Measurements from ENCODE around the gene RIMBP2.
"Not testable (repeated sequence)": the region's sequence is repeated elsewhere in the genome, so short reads cannot be mapped to it uniquely, and the experiment has no call there.

RIMBP2 gene

DNA sequence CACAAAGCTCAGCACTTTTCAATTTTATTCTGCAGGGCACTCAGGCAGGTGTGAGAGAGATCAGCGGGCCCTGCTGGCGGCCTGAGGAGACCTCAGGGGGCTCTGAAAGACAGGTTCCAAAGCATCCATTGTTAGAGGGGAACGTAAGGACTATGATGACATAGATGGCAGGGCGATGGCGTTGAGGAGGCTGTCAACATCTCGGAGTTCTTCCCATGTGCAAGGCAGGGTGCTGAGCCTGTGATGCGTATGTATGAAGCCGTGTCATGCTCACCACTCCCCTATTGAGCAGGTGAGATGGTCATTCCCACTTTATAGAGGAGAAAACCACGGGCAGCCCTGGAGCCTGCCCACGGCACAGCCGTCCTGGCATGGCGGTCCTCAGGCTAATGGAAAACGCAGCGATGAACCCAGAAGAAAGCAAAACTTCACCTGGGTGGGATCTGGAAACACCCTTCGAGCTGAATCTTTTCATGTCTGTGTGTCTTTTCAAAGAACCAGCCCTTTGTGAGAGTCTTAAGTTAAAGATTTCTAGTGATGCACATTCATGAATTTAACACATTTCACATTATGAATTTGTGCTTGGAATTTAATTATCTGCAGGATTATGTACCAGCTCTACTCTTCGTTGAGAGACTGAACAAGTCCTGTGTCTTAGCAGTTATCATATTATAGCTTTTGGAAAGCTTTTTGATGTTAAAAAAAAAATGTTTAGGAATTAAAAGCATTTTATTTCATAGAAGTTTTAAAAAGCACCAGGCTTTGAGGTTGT lies 64.7 kb downstream of the RIMBP2 start:
- H3K36me3 Mint-ChIP-seq (ENCODE audit: low read depth): no peaks in the 10 kb centered on the region
- H3K4me3 Mint-ChIP-seq: no peak overlapping the region
- no peaks in the 10 kb centered on the region for H3K4me1 Mint-ChIP-seq (ENCODE audit: low read depth)
- no peak overlapping the region for H3K27ac Mint-ChIP-seq
- H3K27me3 Mint-ChIP-seq: peaks cover 10% of the 10 kb centered on the region
- H3K9me3 Mint-ChIP-seq: no peaks in the 10 kb centered on the region

DNA sequence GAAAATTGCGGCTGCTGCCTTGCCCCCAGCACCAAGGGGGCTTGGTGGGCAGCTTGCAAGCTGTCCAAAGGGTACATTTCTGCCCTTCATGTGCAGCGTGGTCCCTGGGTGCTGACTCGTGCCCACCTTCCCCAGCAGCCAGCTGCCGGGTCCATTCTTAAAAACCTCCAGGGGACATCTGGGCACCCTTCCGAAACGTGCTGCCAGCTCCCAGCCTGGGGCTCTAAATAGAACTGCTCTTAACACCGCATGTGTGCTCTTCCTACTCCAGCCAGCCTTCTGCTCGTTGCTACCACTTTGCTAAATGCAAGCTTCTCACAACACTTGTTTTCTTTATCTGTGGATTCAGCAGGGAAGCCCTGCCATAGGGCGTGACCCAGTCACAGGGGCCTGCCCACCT lies 66.0 kb downstream of the RIMBP2 start:
- no peaks in the 10 kb centered on the region for H3K36me3 Mint-ChIP-seq (ENCODE audit: low read depth)
- H3K9me3 Mint-ChIP-seq: no peaks in the 10 kb centered on the region
- no peaks in the 10 kb centered on the region for H3K4me1 Mint-ChIP-seq (ENCODE audit: low read depth)
- no peak overlapping the region for H3K4me3 Mint-ChIP-seq
- no peak overlapping the region for H3K27ac Mint-ChIP-seq
- peaks cover 5% of the 10 kb centered on the region for H3K27me3 Mint-ChIP-seq

DNA sequence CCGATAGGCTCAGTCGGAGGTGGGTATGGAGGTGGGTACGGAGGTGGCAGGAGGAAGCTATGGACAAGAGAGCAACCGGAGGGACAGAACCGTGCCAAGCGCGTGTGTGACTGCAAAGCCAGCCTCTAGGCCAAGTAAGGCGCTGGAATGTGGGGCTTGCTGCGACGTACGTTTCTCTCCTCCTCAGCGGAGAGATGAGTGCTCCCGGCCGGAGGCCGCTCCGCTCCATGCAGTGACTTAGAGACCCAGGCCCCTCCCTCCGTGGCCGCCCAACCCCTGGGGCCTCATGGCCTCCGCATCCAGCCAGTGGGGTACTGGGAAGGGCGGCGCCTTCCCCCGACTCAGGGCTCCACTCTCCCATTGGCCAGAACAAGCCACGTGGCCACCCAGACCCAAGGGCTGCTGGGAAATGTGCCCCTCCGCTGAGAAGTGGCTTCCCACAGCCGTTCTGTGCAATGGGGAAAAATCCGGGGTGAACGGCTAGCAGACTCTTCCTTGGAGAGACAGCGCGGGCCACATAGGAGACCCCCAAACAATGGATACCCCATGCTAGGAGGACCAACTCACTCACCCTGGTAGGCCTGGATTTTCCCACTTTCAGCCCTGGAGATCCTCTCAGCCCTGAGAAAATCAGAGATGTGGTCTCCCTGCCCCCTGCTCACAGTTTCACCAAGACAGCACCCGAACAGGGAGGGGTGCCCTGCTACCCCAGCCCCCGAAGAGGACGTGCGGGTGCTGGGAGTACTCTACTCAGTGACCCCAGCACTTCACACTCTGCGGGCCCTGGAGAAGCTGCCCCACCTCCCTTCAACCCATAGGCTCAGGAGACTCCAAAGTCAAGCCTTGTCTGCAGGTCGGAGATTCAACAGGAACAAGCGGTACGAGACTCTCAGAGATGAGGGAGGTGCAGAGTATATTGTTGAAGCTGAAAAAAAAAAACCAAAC lies 66.7 kb downstream of the RIMBP2 start:
- no peak overlapping the region for H3K27ac Mint-ChIP-seq
- no peaks in the 10 kb centered on the region for H3K4me1 Mint-ChIP-seq (ENCODE audit: low read depth)
- H3K27me3 Mint-ChIP-seq: peaks cover 4% of the 10 kb centered on the region
- H3K9me3 Mint-ChIP-seq: no peaks in the 10 kb centered on the region
- no peaks in the 10 kb centered on the region for H3K36me3 Mint-ChIP-seq (ENCODE audit: low read depth)
- H3K4me3 Mint-ChIP-seq: no peak overlapping the region

DNA sequence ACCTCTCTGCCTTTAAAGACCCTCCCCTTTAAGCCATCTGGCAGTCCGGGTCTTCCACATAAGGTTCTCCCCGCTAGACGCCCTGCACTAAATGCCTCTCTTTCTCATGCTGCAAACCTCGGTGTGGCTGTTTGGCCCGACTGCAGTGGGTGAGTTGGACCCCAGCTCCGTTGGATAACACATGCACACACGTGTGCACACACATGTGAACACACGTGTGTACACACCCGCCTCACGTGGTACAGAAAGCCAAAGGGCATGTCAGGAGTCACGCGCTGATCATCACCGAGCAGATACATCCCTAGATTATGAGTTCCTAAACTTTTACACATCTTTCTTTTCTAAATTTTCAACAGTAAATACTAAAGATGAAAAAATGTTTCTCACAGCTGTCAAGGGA lies 68.3 kb downstream of the RIMBP2 start:
- peaks cover 4% of the 10 kb centered on the region for H3K27me3 Mint-ChIP-seq
- H3K27ac Mint-ChIP-seq: no peak overlapping the region
- no peaks in the 10 kb centered on the region for H3K4me1 Mint-ChIP-seq (ENCODE audit: low read depth)
- H3K9me3 Mint-ChIP-seq: no peaks in the 10 kb centered on the region
- no peaks in the 10 kb centered on the region for H3K36me3 Mint-ChIP-seq (ENCODE audit: low read depth)
- H3K4me3 Mint-ChIP-seq: no peak overlapping the region

DNA sequence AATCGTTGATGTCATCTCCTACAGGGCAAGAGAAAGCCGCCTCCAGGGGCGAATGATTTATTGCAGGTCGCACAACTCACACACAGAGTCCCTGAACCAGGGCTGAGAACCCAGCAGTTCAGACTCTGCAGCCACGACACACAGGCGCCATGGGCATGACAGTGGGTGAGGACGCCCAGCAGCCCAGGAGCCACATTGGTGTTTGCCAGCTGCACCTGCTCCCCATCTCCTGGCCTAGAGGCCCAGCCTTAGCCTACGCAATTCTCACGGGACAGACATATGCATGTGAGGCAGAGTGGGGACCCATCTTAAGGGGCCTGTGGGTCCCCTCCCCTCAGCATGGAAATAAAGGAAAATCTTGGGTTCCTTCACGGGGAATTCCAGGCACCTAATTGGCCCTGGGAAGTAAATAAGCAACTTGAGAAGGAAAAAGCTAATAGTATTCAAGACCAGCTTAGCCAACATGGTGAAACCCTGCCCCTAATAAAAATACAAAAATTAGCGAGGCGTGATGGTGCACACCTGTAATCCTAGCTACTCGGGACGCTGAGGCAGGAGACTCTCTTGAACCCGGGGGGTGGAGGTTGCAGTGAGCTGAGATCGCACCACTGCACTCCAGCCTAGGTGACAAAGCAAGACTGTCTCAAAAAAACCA lies 69.3 kb downstream of the RIMBP2 start:
- Mint-ChIP-seq H3K4me3 (no peak overlapping the region), H3K4me1 (ENCODE audit: low read depth) (no peaks in the 10 kb centered on the region), H3K36me3 (ENCODE audit: low read depth) (no peaks in the 10 kb centered on the region), H3K27me3 (peaks cover 4% of the 10 kb centered on the region), H3K27ac (no peak overlapping the region), H3K9me3 (no peaks in the 10 kb centered on the region)

DNA sequence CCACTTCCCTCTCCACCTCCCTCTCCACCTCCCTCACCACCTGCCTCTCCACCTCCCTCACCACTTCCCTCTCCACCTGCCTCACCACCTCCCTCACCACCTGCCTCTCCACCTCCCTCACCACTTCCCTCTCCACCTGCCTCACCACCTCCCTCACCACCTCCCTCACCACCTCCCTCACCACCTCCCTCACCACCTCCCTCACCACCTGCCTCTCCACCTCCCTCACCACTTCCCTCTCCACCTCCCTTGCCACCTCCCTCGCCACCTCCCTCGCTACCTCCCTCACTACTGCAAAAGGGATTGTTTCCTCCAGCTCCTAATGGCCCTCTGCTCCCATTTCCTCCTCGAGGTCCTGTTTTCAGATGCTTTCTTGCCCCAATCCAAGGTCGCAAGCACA lies 69.9 kb downstream of the RIMBP2 start:
- not testable (repeated sequence) for H3K36me3 Mint-ChIP-seq (ENCODE audit: low read depth)

DNA sequence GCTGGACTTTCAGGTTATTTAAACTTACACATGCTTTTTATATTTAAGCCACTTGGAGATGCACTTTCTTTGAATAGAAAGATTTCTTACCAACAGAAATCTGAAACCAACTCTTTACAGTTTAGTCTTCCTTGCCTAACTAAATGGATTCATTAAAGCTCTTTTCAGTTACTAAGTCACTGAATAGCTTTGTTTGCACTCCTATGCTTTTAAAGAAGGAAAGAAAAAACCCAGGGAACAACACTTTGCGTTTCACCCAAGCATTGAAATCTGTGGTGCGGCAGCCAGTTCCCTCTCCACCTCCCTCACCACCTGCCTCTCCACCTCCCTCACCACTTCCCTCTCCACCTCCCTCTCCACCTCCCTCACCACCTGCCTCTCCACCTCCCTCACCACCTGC lies 70.3 kb downstream of the RIMBP2 start:
- Mint-ChIP-seq H3K4me1 (ENCODE audit: low read depth) (no peaks in the 10 kb centered on the region), H3K4me3 (no peak overlapping the region), H3K27me3 (peaks cover 4% of the 10 kb centered on the region), H3K36me3 (ENCODE audit: low read depth) (no peaks in the 10 kb centered on the region), H3K27ac (no peak overlapping the region), H3K9me3 (no peaks in the 10 kb centered on the region)

More for the DNA sequence above, 69.9 kb downstream of the RIMBP2 start:
- not testable (repeated sequence) for H3K9me3 Mint-ChIP-seq; H3K4me1 Mint-ChIP-seq (ENCODE audit: low read depth); H3K27me3 Mint-ChIP-seq; H3K4me3 Mint-ChIP-seq; H3K27ac Mint-ChIP-seq

- no peaks in the 10 kb centered on the region for H3K27me3 Mint-ChIP-seq
- no peaks in the 10 kb centered on the region for H3K9me3 Mint-ChIP-seq
Observed at GRCh38 chr12:130644566-130644965, 71.5 kb downstream of the RIMBP2 start.

GRCh38 chr12:130644146-130644545 lies 72.0 kb downstream of the RIMBP2 start:
- Mint-ChIP-seq H3K4me1 (ENCODE audit: low read depth) (no peaks in the 10 kb centered on the region), H3K9me3 (no peaks in the 10 kb centered on the region)

More at GRCh38 chr12:130644566-130644965, 71.5 kb downstream of the RIMBP2 start:
- Mint-ChIP-seq H3K27ac (no peak overlapping the region), H3K36me3 (ENCODE audit: low read depth) (no peaks in the 10 kb centered on the region), H3K4me3 (no peak overlapping the region), H3K4me1 (ENCODE audit: low read depth) (no peaks in the 10 kb centered on the region)

DNA sequence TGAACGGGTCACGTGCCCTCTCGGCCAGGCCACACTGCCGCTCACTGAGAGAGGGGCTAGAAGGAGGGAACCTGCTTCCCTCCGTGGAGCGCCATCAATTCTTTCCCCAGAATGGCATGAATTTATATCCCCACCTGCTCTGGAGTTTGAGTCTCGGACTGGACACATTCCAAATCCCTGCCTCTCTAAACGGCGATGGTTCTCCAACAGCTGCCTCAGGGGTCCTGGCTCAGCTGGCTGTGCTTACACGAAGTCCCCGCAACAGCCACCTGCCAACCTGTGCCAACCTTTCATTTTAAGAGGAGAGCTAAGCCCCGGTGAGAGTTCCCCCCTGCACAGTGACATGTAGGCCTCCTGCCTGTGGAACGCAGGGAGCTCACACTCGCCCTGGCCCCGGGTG lies 73.2 kb downstream of the RIMBP2 start:
- no peaks in the 10 kb centered on the region for H3K4me1 Mint-ChIP-seq (ENCODE audit: low read depth)
- H3K27me3 Mint-ChIP-seq: no peaks in the 10 kb centered on the region
- H3K27ac Mint-ChIP-seq: no peak overlapping the region
- no peak overlapping the region for H3K4me3 Mint-ChIP-seq
- no peaks in the 10 kb centered on the region for H3K9me3 Mint-ChIP-seq
- H3K36me3 Mint-ChIP-seq (ENCODE audit: low read depth): no peaks in the 10 kb centered on the region

More at GRCh38 chr12:130644146-130644545, 72.0 kb downstream of the RIMBP2 start:
- H3K36me3 Mint-ChIP-seq (ENCODE audit: low read depth): no peaks in the 10 kb centered on the region
- H3K27ac Mint-ChIP-seq: no peak overlapping the region
- no peak overlapping the region for H3K4me3 Mint-ChIP-seq
- no peaks in the 10 kb centered on the region for H3K27me3 Mint-ChIP-seq

DNA sequence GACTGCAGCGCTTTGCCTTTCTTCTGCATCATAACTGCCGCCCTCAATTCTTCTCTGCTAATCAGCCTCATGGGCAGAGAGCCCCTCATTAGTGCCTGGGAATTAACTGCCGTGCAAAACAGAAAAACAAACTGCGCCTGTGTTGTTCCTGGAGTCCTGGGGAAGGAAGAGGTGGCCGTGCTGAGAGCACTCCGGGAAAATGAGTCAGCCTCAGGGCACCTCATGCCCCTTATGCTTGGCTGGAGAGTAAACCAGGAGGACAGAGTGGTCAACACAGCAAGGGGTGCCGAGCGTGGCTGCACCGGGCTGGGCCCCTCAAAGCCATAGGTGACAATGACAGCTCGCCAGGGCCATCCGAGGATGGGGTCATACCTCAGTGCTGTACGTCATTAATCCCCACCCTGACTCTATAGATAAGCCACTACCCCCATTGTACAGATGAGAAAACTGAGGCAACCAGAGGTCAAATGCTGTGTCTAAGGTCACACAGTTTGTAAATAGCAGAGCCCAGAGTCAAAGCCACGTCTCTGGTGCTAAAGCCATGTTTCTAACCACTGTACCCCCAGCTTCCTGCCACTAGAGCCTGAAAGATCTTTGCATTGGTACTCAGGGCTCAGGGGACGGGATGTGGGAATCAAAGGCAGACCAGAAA lies 74.4 kb downstream of the RIMBP2 start:
- no peaks in the 10 kb centered on the region for H3K36me3 Mint-ChIP-seq (ENCODE audit: low read depth)
- H3K4me3 Mint-ChIP-seq: no peak overlapping the region
- no peaks in the 10 kb centered on the region for H3K4me1 Mint-ChIP-seq (ENCODE audit: low read depth)
- H3K9me3 Mint-ChIP-seq: no peaks in the 10 kb centered on the region
- no peaks in the 10 kb centered on the region for H3K27me3 Mint-ChIP-seq
- H3K27ac Mint-ChIP-seq: no peak overlapping the region

DNA sequence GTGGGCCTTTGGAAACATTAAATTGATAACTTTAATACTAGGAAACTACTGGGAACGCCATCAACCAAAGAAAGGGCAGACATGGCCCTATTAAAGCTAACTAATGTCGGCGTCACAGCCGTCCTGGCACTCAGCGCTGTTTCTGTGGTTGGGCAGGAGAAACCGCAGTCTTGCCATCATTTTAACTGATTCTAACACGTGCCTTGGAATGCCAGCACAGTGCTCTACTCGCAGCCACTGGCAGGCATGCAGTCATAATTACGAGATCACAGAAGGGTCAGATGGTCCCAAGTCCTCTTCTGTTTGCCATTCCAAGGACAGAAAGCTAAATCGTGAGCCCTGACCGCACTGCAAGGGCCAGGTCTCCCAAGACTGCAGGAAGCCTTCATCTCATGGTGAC lies 75.2 kb downstream of the RIMBP2 start:
- Mint-ChIP-seq H3K4me1 (ENCODE audit: low read depth) (no peaks in the 10 kb centered on the region), H3K4me3 (no peak overlapping the region), H3K36me3 (ENCODE audit: low read depth) (no peaks in the 10 kb centered on the region), H3K27ac (no peak overlapping the region), H3K27me3 (peaks cover 4% of the 10 kb centered on the region), H3K9me3 (no peaks in the 10 kb centered on the region)

GRCh38 chr12:130640496-130640895 lies 75.6 kb downstream of the RIMBP2 start:
- Mint-ChIP-seq H3K27me3 (peaks cover 8% of the 10 kb centered on the region), H3K36me3 (ENCODE audit: low read depth) (no peaks in the 10 kb centered on the region), H3K27ac (no peak overlapping the region), H3K9me3 (no peaks in the 10 kb centered on the region), H3K4me1 (ENCODE audit: low read depth) (no peaks in the 10 kb centered on the region), H3K4me3 (no peak overlapping the region)

- Mint-ChIP-seq H3K4me3 (no peak overlapping the region), H3K9me3 (no peaks in the 10 kb centered on the region), H3K36me3 (ENCODE audit: low read depth) (no peaks in the 10 kb centered on the region), H3K4me1 (ENCODE audit: low read depth) (no peaks in the 10 kb centered on the region), H3K27ac (no peak overlapping the region), H3K27me3 (peaks cover 12% of the 10 kb centered on the region)
Observed at GRCh38 chr12:130639476-130640424, 76.3 kb downstream of the RIMBP2 start.
